ENCODE data around the gene CSAD.

GRCh38 chr12:53186745-53187144, 6.0 kb upstream of the CSAD start:
- TF ChIP-seq, protein P1, sequence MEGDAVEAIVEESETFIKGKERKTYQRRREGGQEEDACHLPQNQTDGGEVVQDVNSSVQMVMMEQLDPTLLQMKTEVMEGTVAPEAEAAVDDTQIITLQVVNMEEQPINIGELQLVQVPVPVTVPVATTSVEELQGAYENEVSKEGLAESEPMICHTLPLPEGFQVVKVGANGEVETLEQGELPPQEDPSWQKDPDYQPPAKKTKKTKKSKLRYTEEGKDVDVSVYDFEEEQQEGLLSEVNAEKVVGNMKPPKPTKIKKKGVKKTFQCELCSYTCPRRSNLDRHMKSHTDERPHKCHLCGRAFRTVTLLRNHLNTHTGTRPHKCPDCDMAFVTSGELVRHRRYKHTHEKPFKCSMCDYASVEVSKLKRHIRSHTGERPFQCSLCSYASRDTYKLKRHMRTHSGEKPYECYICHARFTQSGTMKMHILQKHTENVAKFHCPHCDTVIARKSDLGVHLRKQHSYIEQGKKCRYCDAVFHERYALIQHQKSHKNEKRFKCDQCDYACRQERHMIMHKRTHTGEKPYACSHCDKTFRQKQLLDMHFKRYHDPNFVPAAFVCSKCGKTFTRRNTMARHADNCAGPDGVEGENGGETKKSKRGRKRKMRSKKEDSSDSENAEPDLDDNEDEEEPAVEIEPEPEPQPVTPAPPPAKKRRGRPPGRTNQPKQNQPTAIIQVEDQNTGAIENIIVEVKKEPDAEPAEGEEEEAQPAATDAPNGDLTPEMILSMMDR (IDR thresholded peaks at IDR 0.05) = no peak
- TF ChIP-seq POLR2AphosphoS5 (IDR thresholded peaks at IDR 0.05; ENCODE audit: insufficient read depth in 1 of 2, low read depth in 1 of 2) = no peak
- TF ChIP-seq POLR2A (IDR thresholded peaks at IDR 0.05) = no peak
